Astrocyte (in vitro differentiated cells and primary cell): ENCODE results near the gene NSD2.
"Not testable (repeated sequence)": the region's sequence is repeated elsewhere in the genome, so short reads cannot be mapped to it uniquely, and the experiment has no call there.

Experiments
- CTCF ChIP-seq: IDR thresholded peaks from 2 replicates; pipeline ENCODE4 v1.5.1; 2011; ENCODE audit warnings: low read depth, mild to moderate bottlenecking, inconsistent platforms, low read length, moderate library complexity; ENCODE audit not compliant: insufficient read depth
- EZH2 ChIP-seq: IDR thresholded peaks from 2 replicates; pipeline ENCODE4 v1.6.1; 2012; ENCODE audit warnings: mild to moderate bottlenecking, low read length, inconsistent platforms; ENCODE audit not compliant: insufficient read depth

GRCh38 chr4:1909696-1910095 lies 38.5 kb downstream of the NSD2 start:
- not testable (repeated sequence) for TF ChIP-seq CTCF, EZH2
